MM.1S (cell line): ENCODE measurements around the gene RUNDC3A.

ENCODE experiments used
- DNase-seq: peaks from one replicate; pipeline ENCODE4 v3.0.0-alpha.2; 2015
- H2AFZ ChIP-seq: fragments of 300-600 bp; sonication (generic); 2 replicates; pipeline ENCODE4 v1.6.0; 2016; ENCODE audit warnings: antibody characterized with exemption, low read length
- H3F3A ChIP-seq: fragments of 300-600 bp; sonication (generic); 2 replicates; pipeline ENCODE4 v1.6.1; 2016; ENCODE audit warnings: mild to moderate bottlenecking, antibody characterized with exemption, low read length, moderate library complexity, mixed read lengths; ENCODE audit not compliant: insufficient read depth
- H3K27ac ChIP-seq: fragments of 300-600 bp; sonication (generic); 2 replicates; pipeline ENCODE4 v1.5.1; 2016; ENCODE audit warnings: mild to moderate bottlenecking, low read length
- H3K27me3 ChIP-seq: fragments of 300-600 bp; sonication (generic); replicated peaks from 2 replicates; pipeline ENCODE4 v1.6.0; 2016; ENCODE audit warnings: low read length; ENCODE audit not compliant: insufficient read depth
- H3K36me3 ChIP-seq: fragments of 300-600 bp; sonication (generic); replicated peaks from 2 replicates; pipeline ENCODE4 v1.6.1; 2016; ENCODE audit warnings: mild to moderate bottlenecking, low read length, mixed read lengths; ENCODE audit not compliant: insufficient read depth
- H3K4me1 ChIP-seq: fragments of 300-600 bp; sonication (generic); 2 replicates; pipeline ENCODE4 v1.6.1; 2016; ENCODE audit warnings: low read length, mixed read lengths
- H3K4me2 ChIP-seq: fragments of 300-600 bp; sonication (generic); 2 replicates; pipeline ENCODE4 v1.6.0; 2016; ENCODE audit warnings: low read depth, low read length
- H3K4me3 ChIP-seq: fragments of 300-600 bp; sonication (generic); 2 replicates; pipeline ENCODE4 v1.5.1; 2016; ENCODE audit warnings: low read length, mixed read lengths
- H3K79me2 ChIP-seq: fragments of 300-600 bp; sonication (generic); 2 replicates; pipeline ENCODE4 v1.6.1; 2016; ENCODE audit warnings: mixed run types, low read length, mixed read lengths
- H3K9ac ChIP-seq: fragments of 300-600 bp; sonication (generic); 2 replicates; pipeline ENCODE4 v1.6.1; 2016; ENCODE audit warnings: low read length, mixed read lengths
- H3K9me2 ChIP-seq: fragments of 300-600 bp; sonication (generic); replicated peaks from 2 replicates; pipeline ENCODE4 v1.6.1; 2016; ENCODE audit warnings: mild to moderate bottlenecking, low read length, mixed read lengths; ENCODE audit not compliant: insufficient read depth
- H3K9me3 ChIP-seq: fragments of 300-600 bp; sonication (generic); replicated peaks from 2 replicates; pipeline ENCODE4 v1.6.1; 2016; ENCODE audit warnings: mild to moderate bottlenecking, low read length, mixed read lengths; ENCODE audit not compliant: insufficient read depth
- H4K20me1 ChIP-seq: fragments of 300-600 bp; sonication (generic); 2 replicates; pipeline ENCODE4 v1.6.1; 2016; ENCODE audit warnings: mild to moderate bottlenecking, low read length, moderate library complexity, mixed read lengths; ENCODE audit not compliant: insufficient read depth
- EZH2 ChIP-seq: fragments of 300-600 bp; sonication (generic); optimal IDR thresholded peaks from 2 replicates; pipeline ENCODE3; 2017; ENCODE audit warnings: low read depth, mild to moderate bottlenecking, antibody characterized with exemption, low read length, mixed read lengths
- EZH2phosphoT487 ChIP-seq: fragments of 300-600 bp; sonication (generic); IDR thresholded peaks from 2 replicates; pipeline ENCODE4 v1.6.1; 2018; ENCODE audit warnings: antibody characterized with exemption, low read length
- TF ChIP-seq, protein P1 (sequence below): fragments of 300-600 bp; sonication (generic); IDR thresholded peaks from 2 replicates; pipeline ENCODE4 v1.5.1; 2016; ENCODE audit warnings: antibody characterized with exemption, low read length, mixed read lengths

Gene RUNDC3A

DNA sequence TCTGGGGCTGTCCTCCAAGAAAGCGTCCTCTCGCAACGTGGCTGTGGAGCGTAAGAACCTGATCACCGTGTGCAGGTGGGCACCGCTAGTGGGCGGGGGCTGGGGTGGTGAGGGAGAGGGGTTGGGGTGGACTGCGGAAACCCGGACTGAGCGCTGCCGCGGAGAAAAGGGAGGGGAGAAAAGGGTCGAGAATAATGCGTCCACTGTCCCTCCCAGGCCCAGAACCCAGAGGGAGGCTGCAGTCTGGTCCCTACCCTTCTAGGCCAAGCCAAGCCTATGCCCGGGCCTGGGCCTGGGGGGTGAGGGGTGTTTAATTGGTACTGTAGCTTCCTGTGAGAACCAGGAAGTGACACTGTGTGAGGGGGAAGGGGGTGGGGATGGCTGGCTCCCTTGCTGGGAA lies 464 bp downstream of the RUNDC3A start:
- H3K27me3 ChIP-seq: peaks cover 44% of the 10 kb centered on the region
- no peaks in the 10 kb centered on the region for H3K4me1 ChIP-seq
- H2AFZ ChIP-seq: no peak overlapping the region
- H3K79me2 ChIP-seq: no peaks in the 10 kb centered on the region
- no peak overlapping the region for H3K27ac ChIP-seq
- H3K36me3 ChIP-seq: no peaks in the 10 kb centered on the region
- TF ChIP-seq EZH2: no peak
- TF ChIP-seq, protein P1, sequence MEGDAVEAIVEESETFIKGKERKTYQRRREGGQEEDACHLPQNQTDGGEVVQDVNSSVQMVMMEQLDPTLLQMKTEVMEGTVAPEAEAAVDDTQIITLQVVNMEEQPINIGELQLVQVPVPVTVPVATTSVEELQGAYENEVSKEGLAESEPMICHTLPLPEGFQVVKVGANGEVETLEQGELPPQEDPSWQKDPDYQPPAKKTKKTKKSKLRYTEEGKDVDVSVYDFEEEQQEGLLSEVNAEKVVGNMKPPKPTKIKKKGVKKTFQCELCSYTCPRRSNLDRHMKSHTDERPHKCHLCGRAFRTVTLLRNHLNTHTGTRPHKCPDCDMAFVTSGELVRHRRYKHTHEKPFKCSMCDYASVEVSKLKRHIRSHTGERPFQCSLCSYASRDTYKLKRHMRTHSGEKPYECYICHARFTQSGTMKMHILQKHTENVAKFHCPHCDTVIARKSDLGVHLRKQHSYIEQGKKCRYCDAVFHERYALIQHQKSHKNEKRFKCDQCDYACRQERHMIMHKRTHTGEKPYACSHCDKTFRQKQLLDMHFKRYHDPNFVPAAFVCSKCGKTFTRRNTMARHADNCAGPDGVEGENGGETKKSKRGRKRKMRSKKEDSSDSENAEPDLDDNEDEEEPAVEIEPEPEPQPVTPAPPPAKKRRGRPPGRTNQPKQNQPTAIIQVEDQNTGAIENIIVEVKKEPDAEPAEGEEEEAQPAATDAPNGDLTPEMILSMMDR: no peak
- no peak for TF ChIP-seq EZH2phosphoT487
- H3K9me2 ChIP-seq: no peaks in the 10 kb centered on the region
- H4K20me1 ChIP-seq: no peaks in the 10 kb centered on the region
- peak overlapping the region; percentile 82 for H3K4me2 ChIP-seq
- H3K9ac ChIP-seq: no peak overlapping the region
- no peaks in the 10 kb centered on the region for H3K9me3 ChIP-seq
- H3F3A ChIP-seq: no peaks in the 10 kb centered on the region
- H3K4me3 ChIP-seq: peak overlapping the region; percentile 60; the same call in 1 of the 2 replicates
- no peak for DNase-seq

DNA sequence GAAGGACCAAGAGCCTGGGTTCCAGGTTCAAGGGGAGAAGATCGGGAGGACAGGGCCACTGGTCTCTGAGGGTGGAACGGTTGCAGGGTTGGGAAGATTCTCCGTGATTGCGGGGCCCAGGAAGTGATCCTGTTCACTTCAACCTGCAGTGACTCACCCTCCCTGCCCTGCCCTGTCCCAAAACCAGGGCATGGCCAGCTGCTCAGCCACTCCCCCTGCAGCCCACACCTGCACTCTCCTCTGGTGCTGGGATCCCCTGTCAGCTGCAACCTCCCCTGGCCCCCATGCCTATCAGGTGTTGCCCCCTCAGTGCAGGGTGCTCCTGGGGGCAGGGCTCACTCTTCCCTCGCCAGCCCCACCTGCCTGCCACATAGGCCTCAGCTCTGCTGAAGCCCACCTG lies 1.1 kb downstream of the RUNDC3A start:
- Histone ChIP-seq H3K9ac (no peak overlapping the region), H4K20me1 (no peaks in the 10 kb centered on the region), H3F3A (no peaks in the 10 kb centered on the region), H3K4me1 (no peaks in the 10 kb centered on the region), H3K9me2 (no peaks in the 10 kb centered on the region), H3K4me3 (no peak overlapping the region), H3K4me2 (no peak overlapping the region), H3K27me3 (peaks cover 47% of the 10 kb centered on the region), H3K79me2 (no peaks in the 10 kb centered on the region), H3K36me3 (no peaks in the 10 kb centered on the region), H2AFZ (no peak overlapping the region), H3K9me3 (no peaks in the 10 kb centered on the region), H3K27ac (no peak overlapping the region)
- DNase-seq: no peak
- TF ChIP-seq, protein P1: no peak
- TF ChIP-seq EZH2phosphoT487 (no peak), EZH2 (no peak)

DNA sequence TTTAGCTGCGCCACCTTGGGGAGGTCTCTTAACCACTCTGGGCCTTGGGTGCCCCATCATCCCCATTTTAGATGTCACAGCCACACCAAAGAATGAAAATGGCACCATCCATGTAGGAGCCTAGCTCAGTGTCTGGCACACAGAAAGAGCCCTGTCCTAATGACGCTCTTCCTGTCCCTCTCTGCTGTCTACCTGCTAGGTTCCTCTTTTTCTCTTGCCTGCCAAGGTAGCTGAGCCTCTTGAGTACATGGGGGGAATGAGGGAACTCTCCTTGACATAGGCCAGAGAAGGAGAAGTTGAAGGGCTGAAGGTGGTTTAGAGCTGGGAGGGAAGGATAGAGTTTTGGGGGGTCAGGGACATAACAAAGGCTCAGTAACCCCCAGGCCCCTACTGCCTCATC lies 1.8 kb downstream of the RUNDC3A start:
- Histone ChIP-seq H3K4me3 (no peak overlapping the region), H3K27ac (no peak overlapping the region), H3K9ac (no peak overlapping the region), H3K36me3 (no peaks in the 10 kb centered on the region), H3K9me2 (no peaks in the 10 kb centered on the region), H3K4me2 (no peak overlapping the region), H3K79me2 (no peaks in the 10 kb centered on the region), H3K4me1 (no peaks in the 10 kb centered on the region), H3K9me3 (no peaks in the 10 kb centered on the region), H3F3A (no peaks in the 10 kb centered on the region), H2AFZ (no peak overlapping the region), H3K27me3 (peaks cover 53% of the 10 kb centered on the region), H4K20me1 (no peaks in the 10 kb centered on the region)
- TF ChIP-seq EZH2phosphoT487 (no peak), EZH2 (no peak)
- TF ChIP-seq, protein P1: no peak
- no peak for DNase-seq
